ENCODE measurements around the gene PLCH1.

GRCh38 chr3:155350571-155350970, 394.3 kb downstream of the PLCH1 start:
- TF ChIP-seq CTCF (IDR thresholded peaks at IDR 0.05; ENCODE audit: borderline replicate concordance, extremely low read depth, low read length, poor library complexity, severe bottlenecking) = no peak
- no peak for TF ChIP-seq EZH2 (IDR thresholded peaks at IDR 0.05; ENCODE audit: borderline replicate concordance, low read depth, low read length, severe bottlenecking)

Measured in DND-41 (cell line).